Measurements from ENCODE around the gene CDC123.
A peak's percentile ranks its signal among the peaks of the same experiment; 100 is the strongest.

Gene CDC123

DNA sequence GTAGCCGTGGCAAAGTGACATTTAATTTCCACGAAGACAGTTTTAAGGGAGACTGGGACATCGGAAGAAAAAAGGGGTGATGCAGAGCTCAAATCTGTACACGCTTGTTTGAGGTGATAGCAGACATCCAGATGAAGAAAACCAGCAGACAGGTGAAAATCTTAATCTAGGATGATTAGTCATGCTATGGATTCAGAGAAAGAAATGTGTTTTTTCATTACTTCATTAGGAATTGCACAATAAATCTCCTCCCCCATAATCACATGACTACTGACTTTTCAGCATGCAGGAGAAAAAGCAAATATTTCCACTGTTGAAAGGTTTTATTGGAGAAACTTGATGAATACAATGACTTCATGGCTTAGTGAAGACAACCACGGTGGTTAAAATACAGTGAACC is 2.8 kb upstream of the CDC123 start:
- Histone ChIP-seq H3K9ac (ENCODE audit: low read length) (no peak overlapping the region), H3K9me3 (ENCODE audit: low read length) (no peaks in the 10 kb centered on the region), H3K27ac (ENCODE audit: low read depth, low read length) (no peak overlapping the region), H3K4me1 (ENCODE audit: insufficient read depth, low read length) (peaks cover 14% of the 10 kb centered on the region), H3K36me3 (ENCODE audit: insufficient read depth, low read length) (no peaks in the 10 kb centered on the region), H3K4me3 (ENCODE audit: low read depth in 1 of 2, low read length in 2 of 2) (no peak overlapping the region), H3K27me3 (ENCODE audit: control insufficient read depth in 1 of 2, insufficient read depth in 2 of 2, low read length in 2 of 2) (no peaks in the 10 kb centered on the region)

DNA sequence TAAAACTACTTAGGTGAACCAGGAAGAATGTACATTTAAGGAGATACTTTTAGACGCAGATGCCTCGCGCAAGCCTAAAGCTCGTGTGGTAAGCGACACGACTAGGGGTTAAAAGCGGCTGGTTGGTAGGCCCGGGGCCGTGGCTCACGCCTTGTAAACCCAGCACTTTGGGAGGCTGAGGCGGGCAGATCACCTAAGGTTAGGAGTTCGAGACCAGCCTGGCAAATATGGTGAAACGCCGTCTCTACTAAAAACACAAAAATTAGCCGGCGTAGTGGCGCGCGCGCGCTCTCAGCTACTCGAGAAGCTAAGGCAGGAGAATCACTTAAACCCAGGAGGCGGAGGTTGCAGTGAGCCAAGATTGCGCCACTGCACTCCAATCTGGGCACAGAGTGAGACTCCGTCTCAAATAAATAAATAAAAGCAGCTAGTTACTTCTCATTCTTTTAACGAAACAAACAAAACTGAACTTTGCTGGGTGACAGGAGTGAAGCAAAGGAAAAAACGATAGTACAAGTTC is 1.2 kb upstream of the CDC123 start:
- no peaks in the 10 kb centered on the region for H3K9me3 ChIP-seq (ENCODE audit: low read length)

DNA sequence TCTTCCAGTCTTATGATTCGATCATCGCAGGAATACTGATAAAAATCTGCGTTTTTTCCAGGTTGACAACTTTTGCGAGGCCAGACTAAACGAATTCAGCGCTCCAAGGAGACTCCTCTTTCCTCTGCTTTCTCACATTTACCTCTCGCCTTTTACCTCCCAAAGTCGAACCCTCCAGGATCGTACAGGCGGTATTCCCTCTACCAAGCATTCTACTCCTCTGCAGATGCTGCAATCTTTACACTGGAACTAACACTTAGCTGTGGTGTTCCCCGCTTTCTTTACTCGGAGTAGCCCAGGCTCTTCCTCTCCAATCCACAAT is 746 bp upstream of the CDC123 start:
- H3K9ac ChIP-seq (ENCODE audit: low read length), result peak overlapping the region; percentile 96
- H3K4me3 ChIP-seq (ENCODE audit: low read depth in 1 of 2, low read length in 2 of 2), result peak overlapping the region; percentile 92 to 99
- H3K9me3 ChIP-seq (ENCODE audit: low read length), result no peaks in the 10 kb centered on the region
- peak overlapping the region; percentile 93 for H3K27ac ChIP-seq (ENCODE audit: low read depth, low read length)
- H3K36me3 ChIP-seq (ENCODE audit: insufficient read depth, low read length), result peaks cover 8% of the 10 kb centered on the region
- H3K27me3 ChIP-seq (ENCODE audit: control insufficient read depth in 1 of 2, insufficient read depth in 2 of 2, low read length in 2 of 2), result no peaks in the 10 kb centered on the region
- peaks cover 14% of the 10 kb centered on the region for H3K4me1 ChIP-seq (ENCODE audit: insufficient read depth, low read length)

More for the DNA sequence above, 1.2 kb upstream of the CDC123 start:
- peaks cover 8% of the 10 kb centered on the region for H3K36me3 ChIP-seq (ENCODE audit: insufficient read depth, low read length)
- no peaks in the 10 kb centered on the region for H3K27me3 ChIP-seq (ENCODE audit: control insufficient read depth in 1 of 2, insufficient read depth in 2 of 2, low read length in 2 of 2)
- peak overlapping the region; percentile 96 for H3K9ac ChIP-seq (ENCODE audit: low read length)
- H3K4me1 ChIP-seq (ENCODE audit: insufficient read depth, low read length), result peaks cover 14% of the 10 kb centered on the region
- peak overlapping the region; percentile 92 to 99 for H3K4me3 ChIP-seq (ENCODE audit: low read depth in 1 of 2, low read length in 2 of 2)
- H3K27ac ChIP-seq (ENCODE audit: low read depth, low read length), result peak overlapping the region; percentile 93

DNA sequence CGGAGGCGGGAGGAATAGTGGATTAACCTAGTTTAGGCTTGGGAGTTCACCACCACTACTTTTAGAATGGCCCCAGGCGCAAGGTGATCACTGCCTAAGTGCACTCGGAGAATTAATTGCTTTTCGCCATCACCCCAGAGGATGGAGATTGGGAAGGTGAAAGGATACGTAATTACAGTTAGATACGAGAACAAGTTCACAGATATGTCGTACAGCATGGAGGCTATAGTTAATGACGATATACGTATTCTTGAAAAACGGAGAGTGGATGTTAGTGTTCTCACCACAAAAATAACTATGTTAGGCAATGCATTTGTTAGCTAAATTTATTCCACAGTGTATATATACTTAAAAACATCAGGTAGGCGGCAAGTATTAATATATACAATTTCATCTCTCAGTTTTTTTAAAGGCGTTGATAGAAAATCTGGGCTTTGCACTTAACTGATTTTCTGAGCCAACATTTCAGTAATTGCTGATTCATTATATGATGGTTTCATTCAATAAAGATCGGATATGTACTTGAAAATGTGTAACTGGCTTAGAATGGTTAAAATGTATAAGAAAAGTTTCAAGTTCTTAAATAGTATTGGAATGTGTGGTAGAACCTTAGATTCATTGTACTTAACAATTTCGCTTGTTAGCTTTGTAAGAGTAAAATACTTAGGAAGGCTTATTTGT is 683 bp downstream of the CDC123 start:
- H3K27ac ChIP-seq (ENCODE audit: low read depth, low read length), result peak overlapping the region; percentile 93
- H3K4me1 ChIP-seq (ENCODE audit: insufficient read depth, low read length), result peaks cover 14% of the 10 kb centered on the region
- peak overlapping the region; percentile 96 for H3K9ac ChIP-seq (ENCODE audit: low read length)
- peaks cover 19% of the 10 kb centered on the region for H3K36me3 ChIP-seq (ENCODE audit: insufficient read depth, low read length)
- no peaks in the 10 kb centered on the region for H3K27me3 ChIP-seq (ENCODE audit: control insufficient read depth in 1 of 2, insufficient read depth in 2 of 2, low read length in 2 of 2)
- H3K4me3 ChIP-seq (ENCODE audit: low read depth in 1 of 2, low read length in 2 of 2), result peak overlapping the region; percentile 92 to 99
- no peaks in the 10 kb centered on the region for H3K9me3 ChIP-seq (ENCODE audit: low read length)

DNA sequence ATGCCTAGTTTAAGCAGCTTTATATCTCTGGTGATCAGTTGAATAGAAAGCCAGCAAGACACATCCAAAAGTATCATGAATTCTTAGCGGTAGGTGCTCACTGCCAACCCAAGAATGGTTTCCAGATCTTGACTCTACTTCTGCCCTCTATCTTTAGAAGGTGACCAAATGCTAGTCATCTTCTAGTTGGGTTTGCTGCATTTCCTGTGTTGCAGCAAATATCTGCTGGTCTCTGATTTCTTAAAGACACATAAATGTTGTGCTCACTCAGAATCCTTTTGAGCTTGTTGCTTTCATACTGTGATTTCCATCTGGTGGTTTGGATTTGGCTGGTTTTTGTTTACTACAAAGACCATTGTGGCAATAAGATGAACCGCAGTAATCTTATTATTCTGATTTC is 2.2 kb downstream of the CDC123 start:
- Histone ChIP-seq H3K27me3 (ENCODE audit: control insufficient read depth in 1 of 2, insufficient read depth in 2 of 2, low read length in 2 of 2) (no peaks in the 10 kb centered on the region), H3K4me1 (ENCODE audit: insufficient read depth, low read length) (peaks cover 14% of the 10 kb centered on the region), H3K9ac (ENCODE audit: low read length) (no peak overlapping the region), H3K4me3 (ENCODE audit: low read depth in 1 of 2, low read length in 2 of 2) (no peak overlapping the region), H3K9me3 (ENCODE audit: low read length) (no peaks in the 10 kb centered on the region), H3K36me3 (ENCODE audit: insufficient read depth, low read length) (peaks cover 33% of the 10 kb centered on the region), H3K27ac (ENCODE audit: low read depth, low read length) (no peak overlapping the region)

DNA sequence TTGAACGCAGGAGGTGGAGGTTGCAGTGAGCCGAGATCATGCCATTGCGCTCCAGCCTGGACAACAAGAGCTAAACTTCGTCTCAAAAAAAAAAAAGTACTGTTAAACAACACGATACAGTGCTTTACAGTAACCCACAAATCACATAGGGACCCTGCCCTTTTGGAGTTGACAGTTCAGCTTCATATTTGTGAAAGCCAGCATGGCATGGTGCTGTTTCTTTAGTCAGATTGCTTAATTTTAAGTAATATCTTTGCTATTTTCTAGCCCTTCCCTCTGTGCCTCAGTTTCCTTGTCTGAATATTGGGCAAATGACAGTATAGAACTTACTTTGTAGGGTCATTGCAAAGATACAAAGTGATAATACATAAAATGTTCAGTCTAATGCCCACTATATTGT is 4.9 kb downstream of the CDC123 start:
- H3K27me3 ChIP-seq (ENCODE audit: control insufficient read depth in 1 of 2, insufficient read depth in 2 of 2, low read length in 2 of 2), result no peaks in the 10 kb centered on the region
- no peak overlapping the region for H3K4me3 ChIP-seq (ENCODE audit: low read depth in 1 of 2, low read length in 2 of 2)
- H3K27ac ChIP-seq (ENCODE audit: low read depth, low read length), result no peak overlapping the region
- peaks cover 8% of the 10 kb centered on the region for H3K4me1 ChIP-seq (ENCODE audit: insufficient read depth, low read length)
- no peak overlapping the region for H3K9ac ChIP-seq (ENCODE audit: low read length)
- H3K9me3 ChIP-seq (ENCODE audit: low read length), result no peaks in the 10 kb centered on the region
- H3K36me3 ChIP-seq (ENCODE audit: insufficient read depth, low read length), result peaks cover 41% of the 10 kb centered on the region

DNA sequence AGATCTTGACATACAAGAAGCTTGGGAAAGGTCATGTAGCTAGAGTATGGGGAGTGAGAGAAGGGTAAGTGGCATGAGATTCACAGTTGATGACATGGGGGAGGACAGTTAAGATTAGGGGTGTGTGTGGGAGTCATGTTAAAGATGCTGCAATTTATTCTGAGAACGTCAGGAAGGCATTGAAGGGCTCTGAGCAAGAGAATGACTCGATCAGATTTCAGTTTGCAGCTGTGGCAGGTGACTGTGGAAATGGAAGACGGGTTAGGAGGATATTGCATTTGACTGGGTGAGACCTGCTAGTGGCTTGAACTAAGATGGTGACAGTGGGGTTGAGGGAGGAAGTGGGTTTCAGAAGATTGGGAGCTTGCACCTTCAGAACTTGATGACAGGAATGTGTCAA is 5.6 kb downstream of the CDC123 start:
- Histone ChIP-seq H3K4me1 (ENCODE audit: insufficient read depth, low read length) (peaks cover 7% of the 10 kb centered on the region), H3K9ac (ENCODE audit: low read length) (no peak overlapping the region), H3K27ac (ENCODE audit: low read depth, low read length) (no peak overlapping the region), H3K36me3 (ENCODE audit: insufficient read depth, low read length) (peaks cover 41% of the 10 kb centered on the region), H3K9me3 (ENCODE audit: low read length) (no peaks in the 10 kb centered on the region), H3K27me3 (ENCODE audit: control insufficient read depth in 1 of 2, insufficient read depth in 2 of 2, low read length in 2 of 2) (no peaks in the 10 kb centered on the region), H3K4me3 (ENCODE audit: low read depth in 1 of 2, low read length in 2 of 2) (no peak overlapping the region)

DNA sequence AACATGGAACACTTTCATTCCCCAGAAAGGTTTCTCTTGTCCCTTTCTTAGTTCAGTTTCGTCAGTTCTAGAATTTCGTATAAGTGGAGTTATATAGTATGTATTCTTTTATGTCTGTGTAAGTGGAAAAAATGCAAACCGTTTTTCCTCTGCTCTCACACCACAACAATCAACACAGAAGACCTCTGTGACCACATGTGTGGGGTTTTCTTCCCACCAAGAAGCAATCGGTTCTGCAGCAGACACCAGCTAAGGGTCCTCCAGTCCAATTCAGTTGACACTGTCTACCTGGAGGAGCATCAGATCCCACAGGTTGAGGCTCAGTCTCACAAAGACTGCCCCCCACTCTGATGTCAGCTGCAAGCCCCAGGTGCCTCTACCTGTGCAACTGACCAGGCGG is 6.2 kb downstream of the CDC123 start:
- Histone ChIP-seq H3K9me3 (ENCODE audit: low read length) (no peaks in the 10 kb centered on the region), H3K36me3 (ENCODE audit: insufficient read depth, low read length) (peaks cover 41% of the 10 kb centered on the region), H3K9ac (ENCODE audit: low read length) (no peak overlapping the region), H3K27me3 (ENCODE audit: control insufficient read depth in 1 of 2, insufficient read depth in 2 of 2, low read length in 2 of 2) (no peaks in the 10 kb centered on the region), H3K27ac (ENCODE audit: low read depth, low read length) (no peak overlapping the region), H3K4me3 (ENCODE audit: low read depth in 1 of 2, low read length in 2 of 2) (no peak overlapping the region), H3K4me1 (ENCODE audit: insufficient read depth, low read length) (peaks cover under 1% of the 10 kb centered on the region)

DNA sequence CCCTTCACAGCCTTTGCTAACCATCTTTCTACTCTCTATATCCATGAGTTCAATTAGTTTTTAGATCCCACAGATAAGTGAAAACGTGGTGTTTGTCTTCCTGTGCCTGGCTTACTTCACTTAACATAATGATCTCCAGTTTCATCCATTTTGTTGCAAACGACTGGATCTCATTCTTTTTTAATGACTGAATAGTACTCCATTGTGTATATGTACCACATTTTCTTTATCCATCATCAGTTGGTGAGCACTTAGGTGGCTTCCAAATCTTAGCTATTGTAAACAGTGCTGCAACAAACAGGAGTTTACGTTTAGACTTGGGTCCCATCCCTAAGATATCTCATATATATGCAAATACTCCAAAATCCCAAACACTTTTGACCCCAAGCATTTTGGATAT is 9.1 kb downstream of the CDC123 start:
- no peaks in the 10 kb centered on the region for H3K27me3 ChIP-seq (ENCODE audit: control insufficient read depth in 1 of 2, insufficient read depth in 2 of 2, low read length in 2 of 2)
- H3K4me1 ChIP-seq (ENCODE audit: insufficient read depth, low read length), result no peaks in the 10 kb centered on the region
- peaks cover 46% of the 10 kb centered on the region for H3K36me3 ChIP-seq (ENCODE audit: insufficient read depth, low read length)
- no peak overlapping the region for H3K9ac ChIP-seq (ENCODE audit: low read length)
- H3K9me3 ChIP-seq (ENCODE audit: low read length), result no peaks in the 10 kb centered on the region
- no peak overlapping the region for H3K27ac ChIP-seq (ENCODE audit: low read depth, low read length)
- no peak overlapping the region for H3K4me3 ChIP-seq (ENCODE audit: low read depth in 1 of 2, low read length in 2 of 2)

DNA sequence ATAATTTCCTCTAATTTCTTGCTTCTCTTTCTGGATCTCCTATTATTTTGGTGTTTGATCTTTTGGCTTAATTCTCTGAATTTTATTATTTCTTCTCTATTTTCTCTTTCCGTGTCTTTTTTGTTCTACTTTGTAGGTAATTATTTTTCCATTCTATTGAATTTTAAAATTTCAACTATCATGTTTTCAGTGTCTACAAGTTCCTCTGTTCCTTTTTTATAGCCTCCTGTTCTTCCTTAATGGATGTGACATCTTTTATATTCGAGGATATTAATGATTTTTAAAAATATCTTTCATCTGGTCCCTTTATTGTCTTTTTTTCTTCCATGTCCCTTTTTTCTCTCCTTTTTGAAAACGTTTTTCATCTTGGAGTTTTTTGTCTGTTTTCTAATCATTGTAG is 11.1 kb downstream of the CDC123 start:
- peaks cover 47% of the 10 kb centered on the region for H3K36me3 ChIP-seq (ENCODE audit: insufficient read depth, low read length)
- H3K27me3 ChIP-seq (ENCODE audit: control insufficient read depth in 1 of 2, insufficient read depth in 2 of 2, low read length in 2 of 2), result no peaks in the 10 kb centered on the region
- H3K4me3 ChIP-seq (ENCODE audit: low read depth in 1 of 2, low read length in 2 of 2), result no peak overlapping the region
- no peak overlapping the region for H3K27ac ChIP-seq (ENCODE audit: low read depth, low read length)
- H3K4me1 ChIP-seq (ENCODE audit: insufficient read depth, low read length), result no peaks in the 10 kb centered on the region
- no peak overlapping the region for H3K9ac ChIP-seq (ENCODE audit: low read length)
- H3K9me3 ChIP-seq (ENCODE audit: low read length), result no peaks in the 10 kb centered on the region

DNA sequence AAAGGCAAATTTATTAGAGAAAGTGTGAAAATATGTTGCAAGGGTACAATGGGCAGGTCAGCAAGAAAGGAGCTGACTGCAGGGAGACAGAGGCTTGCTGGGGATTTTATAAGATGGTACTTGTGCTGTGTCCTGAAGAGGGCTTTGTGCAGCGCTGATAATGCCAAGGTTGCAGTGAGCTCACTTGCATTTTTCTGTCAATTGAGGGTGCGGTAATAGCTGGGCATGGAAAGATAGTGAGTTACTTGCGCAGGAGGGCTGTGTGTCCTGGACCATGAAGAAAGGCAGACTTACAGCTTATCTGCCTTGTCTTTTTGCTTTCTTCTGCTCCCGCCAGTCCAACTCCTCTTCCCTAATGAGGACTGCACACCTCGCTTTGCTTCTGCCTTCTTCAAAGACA is 12.5 kb downstream of the CDC123 start:
- Histone ChIP-seq H3K4me3 (ENCODE audit: low read depth in 1 of 2, low read length in 2 of 2) (no peak overlapping the region), H3K27ac (ENCODE audit: low read depth, low read length) (no peak overlapping the region), H3K36me3 (ENCODE audit: insufficient read depth, low read length) (peaks cover 36% of the 10 kb centered on the region), H3K27me3 (ENCODE audit: control insufficient read depth in 1 of 2, insufficient read depth in 2 of 2, low read length in 2 of 2) (no peaks in the 10 kb centered on the region), H3K9ac (ENCODE audit: low read length) (no peak overlapping the region), H3K4me1 (ENCODE audit: insufficient read depth, low read length) (peaks cover 2% of the 10 kb centered on the region), H3K9me3 (ENCODE audit: low read length) (no peaks in the 10 kb centered on the region)

DNA sequence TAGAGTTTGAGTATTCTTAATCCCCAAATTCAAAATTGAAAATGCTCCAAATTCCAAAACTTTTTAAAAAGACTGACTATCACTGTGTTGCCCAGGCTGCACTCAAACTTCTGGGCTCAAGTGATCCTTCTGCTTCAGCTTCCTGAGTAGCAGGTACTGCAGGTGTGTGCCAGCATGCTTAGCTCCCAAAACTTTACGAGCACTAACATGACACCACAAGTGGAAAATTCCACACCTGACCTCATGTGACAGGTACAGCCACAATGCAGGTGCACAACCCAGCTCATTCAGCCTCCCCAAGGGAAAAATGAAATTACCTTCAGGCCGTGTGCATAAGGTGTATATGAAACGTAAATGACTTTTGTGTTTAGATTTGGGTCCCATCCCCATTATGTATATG is 16.5 kb downstream of the CDC123 start:
- H3K27ac ChIP-seq (ENCODE audit: low read depth, low read length), result no peak overlapping the region
- H3K4me1 ChIP-seq (ENCODE audit: insufficient read depth, low read length), result peaks cover 20% of the 10 kb centered on the region
- no peak overlapping the region for H3K4me3 ChIP-seq (ENCODE audit: low read depth in 1 of 2, low read length in 2 of 2)
- H3K27me3 ChIP-seq (ENCODE audit: control insufficient read depth in 1 of 2, insufficient read depth in 2 of 2, low read length in 2 of 2), result no peaks in the 10 kb centered on the region
- H3K9ac ChIP-seq (ENCODE audit: low read length), result no peak overlapping the region
- H3K36me3 ChIP-seq (ENCODE audit: insufficient read depth, low read length), result peaks cover 34% of the 10 kb centered on the region
- no peaks in the 10 kb centered on the region for H3K9me3 ChIP-seq (ENCODE audit: low read length)
